Measurements from ENCODE around the gene NTN1.

- TF ChIP-seq CTCF (IDR thresholded peaks at IDR 0.05) (no peak), POLR2A (IDR thresholded peaks at IDR 0.05) (no peak)
Measured at GRCh38 chr17:9230346-9230745, 209.0 kb downstream of the NTN1 start.
